GM12878 (cell line): ENCODE results near the gene ADM. TPM values are rescaled to one million over a fixed set of nuclear protein-coding genes. Genes with fewer than 3 reads are reported as not detected.

Experiments used
- BACH1 ChIP-seq: fragments of 450-650 bp; IDR thresholded peaks from 2 replicates; pipeline ENCODE4 v1.6.1; 2017; ENCODE audit warnings: mild to moderate bottlenecking, borderline replicate concordance
- EP300 ChIP-seq, 2 experiments: fragments of 150-350 bp in 1 of 2; IDR thresholded peaks; 2 replicates each; pipeline ENCODE4 v1.6.1; 2011 to 2012; ENCODE audit warnings: low read depth in 2 of 2, low read length in 2 of 2, borderline replicate concordance in 1 of 2, improper control_type of control experiment in 1 of 2, inconsistent platforms in 1 of 2; ENCODE audit not compliant: control insufficient read depth in 1 of 2
- HCFC1 ChIP-seq: fragments of 150-350 bp; IDR thresholded peaks from 2 replicates; pipeline ENCODE4 v1.6.1; 2014; ENCODE audit warnings: low read length
- MEF2B ChIP-seq: fragments of 450-650 bp; IDR thresholded peaks from 2 replicates; pipeline ENCODE4 v1.6.1; 2018; ENCODE audit warnings: mild to moderate bottlenecking, moderate library complexity; ENCODE audit not compliant: partially characterized antibody, poor library complexity, severe bottlenecking
- MTA2 ChIP-seq: fragments of 450-650 bp; IDR thresholded peaks from 2 replicates; pipeline ENCODE4 v1.6.1; 2016; ENCODE audit warnings: low read depth, mild to moderate bottlenecking, moderate library complexity
- POLR2A ChIP-seq: IDR thresholded peaks from 2 replicates; pipeline ENCODE4 v1.6.1; 2011; ENCODE audit warnings: low read depth, mild to moderate bottlenecking, low read length
- POLR2AphosphoS2 ChIP-seq: IDR thresholded peaks from 2 replicates; pipeline ENCODE4 v1.6.1; 2011; ENCODE audit warnings: low read depth, mild to moderate bottlenecking, low read length, improper control_type of control experiment, moderate library complexity
- POLR2AphosphoS5 ChIP-seq: IDR thresholded peaks from 2 replicates; pipeline ENCODE4 v1.6.1; 2011; ENCODE audit warnings: mild to moderate bottlenecking, low read length, inconsistent platforms
- RFX5 ChIP-seq: IDR thresholded peaks from 2 replicates; pipeline ENCODE4 v1.6.1; 2011; ENCODE audit warnings: low read depth, low read length, improper control_type of control experiment
- STAT3 ChIP-seq: IDR thresholded peaks from 2 replicates; pipeline ENCODE4 v1.6.1; 2011; ENCODE audit warnings: low read depth, low read length, improper control_type of control experiment
- SUPT20H ChIP-seq: IDR thresholded peaks from 2 replicates; pipeline ENCODE4 v1.6.1; 2011; ENCODE audit warnings: low read depth, mild to moderate bottlenecking, low read length, moderate library complexity, borderline replicate concordance; ENCODE audit not compliant: control insufficient read depth
- TBL1XR1 ChIP-seq: IDR thresholded peaks from 2 replicates; pipeline ENCODE4 v1.6.1; 2012; ENCODE audit warnings: low read depth, low read length, improper control_type of control experiment
- TCF7 ChIP-seq: IDR thresholded peaks from 2 replicates; pipeline ENCODE4 v1.6.1; 2014; ENCODE audit warnings: antibody characterized with exemption, borderline replicate concordance
- ZBED1 ChIP-seq: IDR thresholded peaks from 2 replicates; pipeline ENCODE4 v1.6.1; 2016; ENCODE audit warnings: borderline replicate concordance
- ZNF274 ChIP-seq: IDR thresholded peaks from one replicate; pipeline ENCODE4 v1.8.0; 2011; ENCODE audit not compliant: insufficient read length, insufficient read depth
- polyA plus RNA-seq, 11 experiments: library from polyadenylated mRNA; depleted of rRNA in 4 of 11; unstranded in 6 of 11; stranded (reverse) in 5 of 11; fragments of >200 nt; fragmentation: Nextera tagmentation in 4 of 11; fragmentation: Illumina TruSeq in 1 of 11; extraction: Ambion mirVana in 4 of 11; extraction: Trizol in 1 of 11; gene quantifications; 1 replicate in 1 of 11; 2 replicates in 10 of 11; pipeline versions ENCODE4 v1.2.1 to v1.2.3, GENCODE V29; 2011 to 2016; ENCODE audit warnings: inconsistent platforms in 2 of 11, missing spikeins in 2 of 11, low read depth in 1 of 11
- total RNA-seq, 4 experiments: library from RNA; depleted of rRNA in 3 of 4; stranded (reverse); fragments of >200 nt in 3 of 4; fragmentation: Illumina TruSeq in 1 of 4; extraction: Trizol in 1 of 4; gene quantifications; 2 replicates each; pipeline versions ENCODE4 v1.2.1 to v1.2.3, GENCODE V29; 2013 to 2021
- TF ChIP-seq, protein P1 (sequence below): fragments of 450-650 bp; IDR thresholded peaks from 2 replicates; pipeline ENCODE4 v1.6.1; 2017; ENCODE audit warnings: mild to moderate bottlenecking, moderate library complexity
- TF ChIP-seq, protein P2 (sequence below): fragments of 450-650 bp; IDR thresholded peaks from 2 replicates; pipeline ENCODE4 v1.6.1; 2017; ENCODE audit warnings: antibody characterized with exemption, mild to moderate bottlenecking, moderate library complexity
- TF ChIP-seq, protein P3 (sequence below): fragments of 450-650 bp; IDR thresholded peaks from 2 replicates; pipeline ENCODE4 v1.6.1; 2016; ENCODE audit warnings: mild to moderate bottlenecking, moderate library complexity, borderline replicate concordance

Gene ADM
- total and polyA plus RNA-seq, 10 of the 15 experiments (the other 5 are each of a cell fraction or from before 2014, with no cell fraction given) = 0.11 to 4.2 (median 0.21) TPM; not detected in 7

DNA sequence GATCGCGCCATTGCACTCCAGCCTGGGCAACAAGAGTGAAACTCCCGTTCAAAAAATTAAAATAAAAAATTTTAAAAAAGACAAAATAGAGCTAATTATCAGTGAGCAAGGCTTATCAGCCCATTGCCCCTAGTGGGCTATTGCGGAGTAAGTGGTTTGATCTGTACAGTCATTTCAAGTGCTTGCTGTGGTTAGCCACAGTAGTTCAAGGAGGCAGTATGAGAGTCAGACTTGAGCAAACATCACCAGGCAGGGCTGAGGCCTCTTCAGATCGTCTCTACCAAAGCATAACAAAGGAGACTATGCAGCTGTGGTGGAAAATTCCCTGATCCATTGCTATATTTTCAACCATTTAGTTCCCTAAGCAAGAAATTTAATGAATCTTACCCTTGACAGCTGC is 6.5 kb upstream of the ADM start (continued):
- TF ChIP-seq BACH1 (peak; percentile 79; the same call in 1 of the 2 replicates), RFX5 (no peak), ZBED1 (peak; percentile 89; the same call in 1 of the 2 replicates), MTA2 (peak; percentile 90), EP300 (IDR thresholded peaks at IDR 0.05; ENCODE audit: borderline replicate concordance in 1 of 2, control insufficient read depth in 1 of 2, low read depth in 2 of 2, low read length in 2 of 2) (peak; percentile 54 to 95; a peak in 3 of 4 replicates), HCFC1 (no peak), POLR2AphosphoS5 (no peak), ZNF274 (no peak), SUPT20H (no peak), MEF2B (peak; percentile 57), TCF7 (peak; percentile 89), POLR2A (no peak), POLR2AphosphoS2 (no peak), STAT3 (no peak), TBL1XR1 (peak; percentile 71; the same call in 1 of the 2 replicates)
- TF ChIP-seq, protein P1, sequence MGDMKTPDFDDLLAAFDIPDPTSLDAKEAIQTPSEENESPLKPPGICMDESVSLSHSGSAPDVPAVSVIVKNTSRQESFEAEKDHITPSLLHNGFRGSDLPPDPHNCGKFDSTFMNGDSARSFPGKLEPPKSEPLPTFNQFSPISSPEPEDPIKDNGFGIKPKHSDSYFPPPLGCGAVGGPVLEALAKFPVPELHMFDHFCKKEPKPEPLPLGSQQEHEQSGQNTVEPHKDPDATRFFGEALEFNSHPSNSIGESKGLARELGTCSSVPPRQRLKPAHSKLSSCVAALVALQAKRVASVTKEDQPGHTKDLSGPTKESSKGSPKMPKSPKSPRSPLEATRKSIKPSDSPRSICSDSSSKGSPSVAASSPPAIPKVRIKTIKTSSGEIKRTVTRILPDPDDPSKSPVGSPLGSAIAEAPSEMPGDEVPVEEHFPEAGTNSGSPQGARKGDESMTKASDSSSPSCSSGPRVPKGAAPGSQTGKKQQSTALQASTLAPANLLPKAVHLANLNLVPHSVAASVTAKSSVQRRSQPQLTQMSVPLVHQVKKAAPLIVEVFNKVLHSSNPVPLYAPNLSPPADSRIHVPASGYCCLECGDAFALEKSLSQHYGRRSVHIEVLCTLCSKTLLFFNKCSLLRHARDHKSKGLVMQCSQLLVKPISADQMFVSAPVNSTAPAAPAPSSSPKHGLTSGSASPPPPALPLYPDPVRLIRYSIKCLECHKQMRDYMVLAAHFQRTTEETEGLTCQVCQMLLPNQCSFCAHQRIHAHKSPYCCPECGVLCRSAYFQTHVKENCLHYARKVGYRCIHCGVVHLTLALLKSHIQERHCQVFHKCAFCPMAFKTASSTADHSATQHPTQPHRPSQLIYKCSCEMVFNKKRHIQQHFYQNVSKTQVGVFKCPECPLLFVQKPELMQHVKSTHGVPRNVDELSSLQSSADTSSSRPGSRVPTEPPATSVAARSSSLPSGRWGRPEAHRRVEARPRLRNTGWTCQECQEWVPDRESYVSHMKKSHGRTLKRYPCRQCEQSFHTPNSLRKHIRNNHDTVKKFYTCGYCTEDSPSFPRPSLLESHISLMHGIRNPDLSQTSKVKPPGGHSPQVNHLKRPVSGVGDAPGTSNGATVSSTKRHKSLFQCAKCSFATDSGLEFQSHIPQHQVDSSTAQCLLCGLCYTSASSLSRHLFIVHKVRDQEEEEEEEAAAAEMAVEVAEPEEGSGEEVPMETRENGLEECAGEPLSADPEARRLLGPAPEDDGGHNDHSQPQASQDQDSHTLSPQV = no peak
- TF ChIP-seq, protein P2, sequence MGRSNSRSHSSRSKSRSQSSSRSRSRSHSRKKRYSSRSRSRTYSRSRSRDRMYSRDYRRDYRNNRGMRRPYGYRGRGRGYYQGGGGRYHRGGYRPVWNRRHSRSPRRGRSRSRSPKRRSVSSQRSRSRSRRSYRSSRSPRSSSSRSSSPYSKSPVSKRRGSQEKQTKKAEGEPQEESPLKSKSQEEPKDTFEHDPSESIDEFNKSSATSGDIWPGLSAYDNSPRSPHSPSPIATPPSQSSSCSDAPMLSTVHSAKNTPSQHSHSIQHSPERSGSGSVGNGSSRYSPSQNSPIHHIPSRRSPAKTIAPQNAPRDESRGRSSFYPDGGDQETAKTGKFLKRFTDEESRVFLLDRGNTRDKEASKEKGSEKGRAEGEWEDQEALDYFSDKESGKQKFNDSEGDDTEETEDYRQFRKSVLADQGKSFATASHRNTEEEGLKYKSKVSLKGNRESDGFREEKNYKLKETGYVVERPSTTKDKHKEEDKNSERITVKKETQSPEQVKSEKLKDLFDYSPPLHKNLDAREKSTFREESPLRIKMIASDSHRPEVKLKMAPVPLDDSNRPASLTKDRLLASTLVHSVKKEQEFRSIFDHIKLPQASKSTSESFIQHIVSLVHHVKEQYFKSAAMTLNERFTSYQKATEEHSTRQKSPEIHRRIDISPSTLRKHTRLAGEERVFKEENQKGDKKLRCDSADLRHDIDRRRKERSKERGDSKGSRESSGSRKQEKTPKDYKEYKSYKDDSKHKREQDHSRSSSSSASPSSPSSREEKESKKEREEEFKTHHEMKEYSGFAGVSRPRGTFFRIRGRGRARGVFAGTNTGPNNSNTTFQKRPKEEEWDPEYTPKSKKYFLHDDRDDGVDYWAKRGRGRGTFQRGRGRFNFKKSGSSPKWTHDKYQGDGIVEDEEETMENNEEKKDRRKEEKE = no peak
- TF ChIP-seq, protein P3, sequence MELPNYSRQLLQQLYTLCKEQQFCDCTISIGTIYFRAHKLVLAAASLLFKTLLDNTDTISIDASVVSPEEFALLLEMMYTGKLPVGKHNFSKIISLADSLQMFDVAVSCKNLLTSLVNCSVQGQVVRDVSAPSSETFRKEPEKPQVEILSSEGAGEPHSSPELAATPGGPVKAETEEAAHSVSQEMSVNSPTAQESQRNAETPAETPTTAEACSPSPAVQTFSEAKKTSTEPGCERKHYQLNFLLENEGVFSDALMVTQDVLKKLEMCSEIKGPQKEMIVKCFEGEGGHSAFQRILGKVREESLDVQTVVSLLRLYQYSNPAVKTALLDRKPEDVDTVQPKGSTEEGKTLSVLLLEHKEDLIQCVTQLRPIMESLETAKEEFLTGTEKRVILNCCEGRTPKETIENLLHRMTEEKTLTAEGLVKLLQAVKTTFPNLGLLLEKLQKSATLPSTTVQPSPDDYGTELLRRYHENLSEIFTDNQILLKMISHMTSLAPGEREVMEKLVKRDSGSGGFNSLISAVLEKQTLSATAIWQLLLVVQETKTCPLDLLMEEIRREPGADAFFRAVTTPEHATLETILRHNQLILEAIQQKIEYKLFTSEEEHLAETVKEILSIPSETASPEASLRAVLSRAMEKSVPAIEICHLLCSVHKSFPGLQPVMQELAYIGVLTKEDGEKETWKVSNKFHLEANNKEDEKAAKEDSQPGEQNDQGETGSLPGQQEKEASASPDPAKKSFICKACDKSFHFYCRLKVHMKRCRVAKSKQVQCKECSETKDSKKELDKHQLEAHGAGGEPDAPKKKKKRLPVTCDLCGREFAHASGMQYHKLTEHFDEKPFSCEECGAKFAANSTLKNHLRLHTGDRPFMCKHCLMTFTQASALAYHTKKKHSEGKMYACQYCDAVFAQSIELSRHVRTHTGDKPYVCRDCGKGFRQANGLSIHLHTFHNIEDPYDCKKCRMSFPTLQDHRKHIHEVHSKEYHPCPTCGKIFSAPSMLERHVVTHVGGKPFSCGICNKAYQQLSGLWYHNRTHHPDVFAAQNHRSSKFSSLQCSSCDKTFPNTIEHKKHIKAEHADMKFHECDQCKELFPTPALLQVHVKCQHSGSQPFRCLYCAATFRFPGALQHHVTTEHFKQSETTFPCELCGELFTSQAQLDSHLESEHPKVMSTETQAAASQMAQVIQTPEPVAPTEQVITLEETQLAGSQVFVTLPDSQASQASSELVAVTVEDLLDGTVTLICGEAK = no peak
